Spleen (tissue), 7 donors: ENCODE data around the gene COL6A3.

ENCODE experiments used
- CTCF ChIP-seq, 11 experiments: fragments of 200-600 bp in 7 of 11; fragments of 450-650 bp in 4 of 11; sonication (generic) in 4 of 11; IDR thresholded peaks in 8 of 11; conservative IDR thresholded peaks in 3 of 11; 1 replicate in 7 of 11; 2 replicates in 4 of 11; pipeline versions ENCODE4 v1.4.0 to v1.8.0; 2016 to 2021; ENCODE audit warnings: antibody characterized with exemption in 11 of 11, inconsistent platforms in 4 of 11, mild to moderate bottlenecking in 1 of 11
- POLR2A ChIP-seq, 3 donors: fragments of 450-650 bp; IDR thresholded peaks; one replicate each; pipeline ENCODE4 v1.5.1; 2017; ENCODE audit warnings: antibody characterized with exemption in 3 of 3, mild to moderate bottlenecking in 1 of 3
- donor health status: DM: no; HTN: no; CAD: no; lungs with moderate emphysema.
- donor health status: DM: no; HTN: no; CAD: no.
- donor health status: DM: no; HTN: no; CAD: no.

GRCh38 chr2:237456200-237456843, 42.4 kb upstream of the COL6A3 start:
- no peak for TF ChIP-seq CTCF (IDR thresholded peaks at IDR 0.05 in 8 of 11, conservative IDR thresholded peaks at IDR 0.05 in 3 of 11)
- no peak for TF ChIP-seq POLR2A (IDR thresholded peaks at IDR 0.05)
